H1 (cell line): ENCODE data around the gene NAV2. TPM values are rescaled to one million over a fixed set of nuclear protein-coding genes. Genes with fewer than 3 reads are reported as not detected.

ENCODE experiments used
- CTCF ChIA-PET: fragments of 300-600 bp; sonication (Branson Sonifier 250); formaldehyde crosslinking; loops from one replicate; lab custom pipeline; 2021; ENCODE audit not compliant: partially characterized antibody; lab: Charles Lee
- POLR2A ChIA-PET: fragments of 300-600 bp; sonication (Branson Sonifier 250); formaldehyde crosslinking; loops from one replicate; lab custom pipeline; 2021; ENCODE audit warnings: inconsistent platforms; ENCODE audit not compliant: partially characterized antibody; lab: Charles Lee
- DNase-seq, 2 experiments: peaks; one replicate each; pipeline versions ENCODE4 v3.0.0 to v3.0.0-alpha.2; 2010 to 2022; ENCODE audit warnings: low spot score in 2 of 2, low read depth in 1 of 2, mixed read lengths in 1 of 2
- FAIRE-seq: peaks from 2 replicates; lab custom pipeline; 2011; peaks lifted over from hg19 to GRCh38; lab: Jason Lieb, UNC
- H2AFZ ChIP-seq: 2 replicates; pipeline ENCODE4 v1.8.1; 2012; ENCODE audit warnings: low read length, inconsistent platforms
- H2AK5ac ChIP-seq: 2 replicates; pipeline ENCODE4 v1.6.1; 2013; ENCODE audit warnings: low read depth, low read length
- H2BK120ac ChIP-seq: replicated peaks from 2 replicates; pipeline ENCODE3; 2013; ENCODE audit warnings: low read depth, low read length, inconsistent platforms
- H2BK12ac ChIP-seq: 2 replicates; pipeline ENCODE4 v1.6.1; 2013; ENCODE audit warnings: low read depth, low read length
- H2BK15ac ChIP-seq: 2 replicates; pipeline ENCODE4 v1.6.1; 2013; ENCODE audit warnings: low read length
- H2BK20ac ChIP-seq: 2 replicates; pipeline ENCODE4 v1.6.1; 2013; ENCODE audit warnings: low read length
- H2BK5ac ChIP-seq: 2 replicates; pipeline ENCODE4 v1.6.1; 2013; ENCODE audit warnings: low read depth, low read length
- H3K14ac ChIP-seq: 2 replicates; pipeline ENCODE4 v1.6.1; 2013; ENCODE audit warnings: inconsistent platforms; ENCODE audit not compliant: insufficient read length
- H3K18ac ChIP-seq: 2 replicates; pipeline ENCODE4 v1.6.1; 2013; ENCODE audit warnings: low read length; ENCODE audit errors: extremely low read depth
- H3K23ac ChIP-seq: 2 replicates; pipeline ENCODE4 v1.6.1; 2013; ENCODE audit warnings: inconsistent platforms; ENCODE audit not compliant: insufficient read length
- H3K23me2 ChIP-seq: 2 replicates; pipeline ENCODE4 v1.6.1; 2013; ENCODE audit warnings: low read depth, low read length
- H3K27ac ChIP-seq: 2 replicates; pipeline ENCODE4 v1.6.1; 2011; ENCODE audit warnings: low read depth, low read length, inconsistent platforms
- H3K27me3 ChIP-seq, 4 experiments: replicated peaks in 1 of 4; 1 replicate in 1 of 4; 2 replicates in 3 of 4; pipeline versions ENCODE4 v1.6.1 to v1.8.1; 2011 to 2013; ENCODE audit warnings: low read length in 3 of 4, mild to moderate bottlenecking in 3 of 4, inconsistent platforms in 2 of 4, mixed read lengths in 2 of 4, moderate library complexity in 1 of 4; ENCODE audit not compliant: control insufficient read depth in 3 of 4, insufficient read depth in 3 of 4; ENCODE audit errors: extremely low read depth in 1 of 4
- H3K36me3 ChIP-seq, 4 experiments: 2 replicates each; pipeline versions ENCODE4 v1.6.1 to v1.8.1; 2011 to 2013; ENCODE audit warnings: mild to moderate bottlenecking in 4 of 4, low read length in 3 of 4, moderate library complexity in 2 of 4, control low read depth in 1 of 4, inconsistent platforms in 1 of 4; ENCODE audit not compliant: insufficient read depth in 4 of 4, control insufficient read depth in 2 of 4
- H3K4ac ChIP-seq: replicated peaks from 2 replicates; pipeline ENCODE3; 2013; ENCODE audit warnings: low read length, low read depth, mixed read lengths, inconsistent platforms; ENCODE audit not compliant: insufficient read length
- H3K4me1 ChIP-seq, 4 experiments: replicated peaks in 1 of 4; 1 replicate in 1 of 4; 2 replicates in 3 of 4; pipeline versions ENCODE4 v1.6.1 to v1.8.1; 2011 to 2013; ENCODE audit warnings: low read length in 3 of 4, inconsistent platforms in 2 of 4, mixed read lengths in 1 of 4; ENCODE audit not compliant: insufficient read depth in 4 of 4, control insufficient read depth in 3 of 4
- H3K4me2 ChIP-seq, 2 experiments: 2 replicates each; pipeline versions ENCODE4 v1.6.1 to v1.8.1; 2011 to 2013; ENCODE audit warnings: low read depth in 2 of 2, low read length in 2 of 2, control low read depth in 1 of 2, inconsistent platforms in 1 of 2, mild to moderate bottlenecking in 1 of 2; ENCODE audit not compliant: insufficient read depth in 1 of 2
- H3K4me3 ChIP-seq, 4 experiments: fragments of 200-600, 300-600 bp in 1 of 4; sonication (generic), shearing (Covaris generic), sonication (Bioruptor Twin) in 1 of 4; 2 replicates each; pipeline versions ENCODE4 v1.5.1 to v1.8.1; 2011 to 2016; ENCODE audit warnings: low read length in 4 of 4, low read depth in 3 of 4, control low read depth in 2 of 4, inconsistent platforms in 2 of 4, mild to moderate bottlenecking in 2 of 4, mixed read lengths in 1 of 4, moderate library complexity in 1 of 4; ENCODE audit not compliant: insufficient read depth in 2 of 4; ENCODE audit errors: extremely low read depth in 1 of 4
- H3K56ac ChIP-seq: replicated peaks from 2 replicates; pipeline ENCODE3; 2013; ENCODE audit warnings: low read depth, mild to moderate bottlenecking, mixed read lengths, low read length, inconsistent platforms; ENCODE audit not compliant: insufficient read length
- H3K79me1 ChIP-seq: 2 replicates; pipeline ENCODE4 v1.6.1; 2013; ENCODE audit warnings: low read depth, low read length, control low read depth
- H3K79me2 ChIP-seq, 2 experiments: 2 replicates each; pipeline versions ENCODE4 v1.6.1 to v1.8.1; 2012 to 2013; ENCODE audit warnings: low read length in 2 of 2, mild to moderate bottlenecking in 2 of 2, inconsistent platforms in 1 of 2; ENCODE audit not compliant: insufficient read depth in 2 of 2, control insufficient read depth in 1 of 2
- H3K9ac ChIP-seq, 4 experiments: replicated peaks in 1 of 4; 1 replicate in 1 of 4; 2 replicates in 3 of 4; pipeline versions ENCODE4 v1.6.1 to v1.8.1; 2011 to 2013; ENCODE audit warnings: low read depth in 3 of 4, low read length in 3 of 4, control low read depth in 2 of 4, mild to moderate bottlenecking in 2 of 4, moderate library complexity in 2 of 4, inconsistent platforms in 1 of 4; ENCODE audit errors: extremely low read depth in 1 of 4
- H3K9me3 ChIP-seq, 2 experiments: 2 replicates each; pipeline versions ENCODE4 v1.6.1 to v1.8.1; 2012 to 2013; ENCODE audit warnings: mild to moderate bottlenecking in 2 of 2, moderate library complexity in 2 of 2, control low read depth in 1 of 2, inconsistent platforms in 1 of 2, low read depth in 1 of 2, low read length in 1 of 2, mixed read lengths in 1 of 2; ENCODE audit not compliant: insufficient read depth in 2 of 2
- H4K20me1 ChIP-seq, 2 experiments: replicated peaks in 1 of 2; 2 replicates each; pipeline versions ENCODE3 to v1.8.1; 2011 to 2013; ENCODE audit warnings: inconsistent platforms in 2 of 2, low read length in 2 of 2, mild to moderate bottlenecking in 1 of 2; ENCODE audit not compliant: insufficient read depth in 2 of 2, control insufficient read depth in 1 of 2
- H4K5ac ChIP-seq: 2 replicates; pipeline ENCODE4 v1.6.1; 2013; ENCODE audit warnings: low read length, low read depth, mixed read lengths, inconsistent platforms; ENCODE audit not compliant: insufficient read length
- H4K8ac ChIP-seq: 2 replicates; pipeline ENCODE4 v1.8.0; 2013; ENCODE audit warnings: mild to moderate bottlenecking, moderate library complexity, low read length, inconsistent platforms; ENCODE audit not compliant: insufficient read depth; ENCODE audit errors: extremely low read depth
- H4K91ac ChIP-seq: replicated peaks from 2 replicates; pipeline ENCODE3; 2013; ENCODE audit warnings: low read length, mixed read lengths, inconsistent platforms; ENCODE audit not compliant: insufficient read length
- CBX5 ChIP-seq: fragments of 300-800, 300-1000 bp; sonication (generic); IDR thresholded peaks from 2 replicates; pipeline ENCODE4 v1.7.1; 2016; ENCODE audit warnings: antibody characterized with exemption, low read length, low read depth
- CHD1 ChIP-seq: IDR thresholded peaks from 2 replicates; pipeline ENCODE4 v1.6.1; 2012; ENCODE audit warnings: low read depth, low read length, improper control_type of control experiment
- NANOG ChIP-seq: IDR thresholded peaks from 2 replicates; pipeline ENCODE4 v1.6.1; 2011; ENCODE audit warnings: low read length, low read depth, mild to moderate bottlenecking, inconsistent platforms; ENCODE audit not compliant: insufficient read depth, poor library complexity, severe bottlenecking
- RFX5 ChIP-seq: IDR thresholded peaks from 2 replicates; pipeline ENCODE4 v1.6.1; 2011; ENCODE audit warnings: low read depth, low read length, improper control_type of control experiment, borderline replicate concordance
- SIN3A ChIP-seq, 2 experiments: IDR thresholded peaks in 1 of 2; conservative IDR thresholded peaks in 1 of 2; 2 replicates each; pipeline ENCODE4 v1.6.1; 2011 to 2012; ENCODE audit warnings: low read length in 2 of 2, improper control_type of control experiment in 1 of 2, low read depth in 1 of 2, mild to moderate bottlenecking in 1 of 2
- SIX5 ChIP-seq: IDR thresholded peaks from 2 replicates; pipeline ENCODE4 v1.6.1; 2011; ENCODE audit warnings: mild to moderate bottlenecking, low read depth, low read length
- SUZ12 ChIP-seq: fragments of 200-600 bp; sonication (generic); IDR thresholded peaks from 2 replicates; pipeline ENCODE4 v1.6.1; 2012; ENCODE audit warnings: mild to moderate bottlenecking, inconsistent platforms, low read length, moderate library complexity, mixed read lengths
- WGBS, 2 experiments: shearing (Covaris generic) in 1 of 2; methylation state at CpG; one replicate each; pipeline versions ENCODE4 v1.1.6 to v1.1.7; 2013 to 2015; ENCODE audit warnings: low lambda C conversion rate in 2 of 2, mixed read lengths in 2 of 2, inconsistent platforms in 1 of 2, low coverage in 1 of 2, missing lambda C conversion rate in 1 of 2; ENCODE audit not compliant: insufficient replicate concordance in 2 of 2, insufficient coverage in 1 of 2, insufficient read length in 1 of 2; ENCODE audit errors: extremely low coverage in 1 of 2, missing lambda C conversion rate in 1 of 2; 5-methylcytosine and 5-hydroxymethylcytosine counted together
- polyA plus RNA-seq, 7 experiments: library from polyadenylated mRNA; depleted of rRNA in 3 of 7; stranded (reverse) in 5 of 7; unstranded in 2 of 7; fragments of >200 nt in 5 of 7; fragments of 200-250 nt in 2 of 7; gene quantifications; 1 replicate in 5 of 7; 2 replicates in 1 of 7; 4 replicates in 1 of 7; pipeline versions ENCODE4 v1.2.1 to v1.2.3, GENCODE V29; 2011 to 2013; ENCODE audit warnings: missing spikeins in 2 of 7, mixed read lengths in 2 of 7
- total RNA-seq: library from RNA; stranded (reverse); fragmentation: NEBNext Ultra II Directional; extraction: Animal tissue kit (Norgen Biotek cat#: 25700); gene quantifications from 2 replicates; pipeline ENCODE4 v1.2.1, GENCODE V29; 2021

Gene NAV2
- total and polyA plus RNA-seq, 2 of the 8 experiments (the other 6 are each of a cell fraction or from before 2014, with no cell fraction given) = 35.6 to 73.6 TPM

GRCh38 chr11:19961225-19961624 lies 248.6 kb downstream of the NAV2 start:
- no peak overlapping the region for H4K8ac ChIP-seq
- no peak overlapping the region for H2AFZ ChIP-seq
- H3K23me2 ChIP-seq = no peaks in the 10 kb centered on the region; the same call in 1 of the 2 replicates
- H3K9ac ChIP-seq = no peak overlapping the region
- H3K79me2 ChIP-seq = 0 out of 4 replicates have a peak, but pooled peaks cover 0 to 2% of the 10 kb centered on the region in 2 experiments
- no peaks in the 10 kb centered on the region for H3K9me3 ChIP-seq
- no peak overlapping the region for H3K4ac ChIP-seq
- H3K14ac ChIP-seq = no peak overlapping the region
- H4K20me1 ChIP-seq = peaks cover 0 to 3% of the 10 kb centered on the region in 2 experiments
- H3K79me1 ChIP-seq = peaks cover 4% of the 10 kb centered on the region; the same call in 1 of the 2 replicates
- H2BK12ac ChIP-seq = no peak overlapping the region
- H3K18ac ChIP-seq = no peak overlapping the region
- H3K27ac ChIP-seq = no peak overlapping the region
- H2AK5ac ChIP-seq = no peak overlapping the region
- CTCF ChIA-PET = interaction anchor here (0.6 to 1.2 kb wide), 3 partner anchors 9 to 127 kb away, joined by 3 to 6 read pairs (median 3); no protein-coding TSS in a partner anchor
- no peak overlapping the region for H3K23ac ChIP-seq
- no peak overlapping the region for H4K5ac ChIP-seq
- H3K4me3 ChIP-seq = no peak overlapping the region
- H3K27me3 ChIP-seq = no peaks in the 10 kb centered on the region
- H4K91ac ChIP-seq = no peak overlapping the region
- H3K56ac ChIP-seq = no peak overlapping the region
- POLR2A ChIA-PET = interaction anchor here (1.0 kb wide), 1 partner anchor 16 kb away, joined by 3 read pairs; no protein-coding TSS in a partner anchor
- TF ChIP-seq NANOG (no peak), RFX5 (no peak), SIX5 (no peak), SUZ12 (no peak), CHD1 (no peak), CBX5 (no peak), SIN3A (conservative IDR thresholded peaks at IDR 0.05 in 1 of 2, IDR thresholded peaks at IDR 0.05 in 1 of 2; ENCODE audit: low read depth in 1 of 2, low read length in 2 of 2) (no peak)
- TF ChIP-seq, all 59 proteins: peak for 0
- Histone ChIP-seq H3K36me3 (peaks cover 2 to 15% (median 7%) of the 10 kb centered on the region in 4 experiments; a peak in 4 of 8 replicates), H2BK5ac (no peak overlapping the region), H2BK120ac (no peak overlapping the region), H2BK20ac (no peak overlapping the region), H3K4me2 (no peak overlapping the region), H2BK15ac (no peak overlapping the region), H3K4me1 (peaks cover 0 to 9% (median 2%) of the 10 kb centered on the region in 4 experiments; a peak in 5 of 7 replicates)
- DNase-seq (no peak), FAIRE-seq (no peak)
- 84% methylated on average over 4 of the region's 4 CpGs; no CpG with 5 or more reads in 1 of the 2 experiments for WGBS, 2 experiments
